ENCODE data around the gene NAMPT. TPM values are rescaled to one million over a fixed set of nuclear protein-coding genes. Genes with fewer than 3 reads are reported as not detected.

The NAMPT gene
- total RNA-seq, 1 experiment from 2014 or later, result 66.0 TPM

GRCh38 chr7:106276513-106276912 is 8.3 kb downstream of the NAMPT start:
- H4K20me1 ChIP-seq (ENCODE audit: low read length), result peaks cover 29% of the 10 kb centered on the region
- H3K27me3 ChIP-seq (ENCODE audit: low read length), result no peaks in the 10 kb centered on the region
- BruUV-seq (replicated peaks), result no TSS peak
- intact Hi-C loops (cut with micrococcal nuclease), result no loop called here
- no peaks in the 10 kb centered on the region for H3K9me3 ChIP-seq (ENCODE audit: low read length)
- DNase-seq, result no peak
- ChIA-PET CTCF (no interaction called here), POLR2A (ENCODE audit: unreplicated experiment) (no interaction called here)
- no peak overlapping the region for H3K4me2 ChIP-seq (ENCODE audit: low read length)
- H3K36me3 ChIP-seq (ENCODE audit: low read depth, low read length), result peaks cover 48% of the 10 kb centered on the region; the same call in 1 of the 2 replicates
- H2AFZ ChIP-seq (ENCODE audit: low read length), result no peak overlapping the region
- ATAC-seq, result no peak
- H3K9me2 ChIP-seq (replicated peaks; ENCODE audit: low read length), result no peaks in the 10 kb centered on the region
- H3K4me1 ChIP-seq (ENCODE audit: insufficient read depth, low read length), result peaks cover 22% of the 10 kb centered on the region
- peaks cover 3% of the 10 kb centered on the region for H3F3A ChIP-seq (ENCODE audit: low read length, unreplicated experiment)
- H3K79me2 ChIP-seq (ENCODE audit: low read length), result peaks cover 55% of the 10 kb centered on the region
- no peak overlapping the region for H3K4me3 ChIP-seq (ENCODE audit: low read length)
- no peak overlapping the region for H3K27ac ChIP-seq (ENCODE audit: low read length)
- TF ChIP-seq, protein P1, sequence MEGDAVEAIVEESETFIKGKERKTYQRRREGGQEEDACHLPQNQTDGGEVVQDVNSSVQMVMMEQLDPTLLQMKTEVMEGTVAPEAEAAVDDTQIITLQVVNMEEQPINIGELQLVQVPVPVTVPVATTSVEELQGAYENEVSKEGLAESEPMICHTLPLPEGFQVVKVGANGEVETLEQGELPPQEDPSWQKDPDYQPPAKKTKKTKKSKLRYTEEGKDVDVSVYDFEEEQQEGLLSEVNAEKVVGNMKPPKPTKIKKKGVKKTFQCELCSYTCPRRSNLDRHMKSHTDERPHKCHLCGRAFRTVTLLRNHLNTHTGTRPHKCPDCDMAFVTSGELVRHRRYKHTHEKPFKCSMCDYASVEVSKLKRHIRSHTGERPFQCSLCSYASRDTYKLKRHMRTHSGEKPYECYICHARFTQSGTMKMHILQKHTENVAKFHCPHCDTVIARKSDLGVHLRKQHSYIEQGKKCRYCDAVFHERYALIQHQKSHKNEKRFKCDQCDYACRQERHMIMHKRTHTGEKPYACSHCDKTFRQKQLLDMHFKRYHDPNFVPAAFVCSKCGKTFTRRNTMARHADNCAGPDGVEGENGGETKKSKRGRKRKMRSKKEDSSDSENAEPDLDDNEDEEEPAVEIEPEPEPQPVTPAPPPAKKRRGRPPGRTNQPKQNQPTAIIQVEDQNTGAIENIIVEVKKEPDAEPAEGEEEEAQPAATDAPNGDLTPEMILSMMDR (conservative IDR thresholded peaks at IDR 0.05; ENCODE audit: low read depth, low read length), result no peak
- TF ChIP-seq EZH2 (IDR thresholded peaks at IDR 0.05; ENCODE audit: low read length, unreplicated experiment) (no peak), EZH2phosphoT487 (IDR thresholded peaks at IDR 0.05; ENCODE audit: borderline replicate concordance, low read length) (no peak)
- no peak overlapping the region for H3K9ac ChIP-seq (ENCODE audit: low read length)

- H3K4me1 ChIP-seq (ENCODE audit: insufficient read depth, low read length), result 0 out of 2 replicates have a peak, but pooled peaks cover under 1% of the 10 kb centered on the region
- H3K27me3 ChIP-seq (ENCODE audit: low read length), result no peaks in the 10 kb centered on the region
- DNase-seq, result no peak
- H4K20me1 ChIP-seq (ENCODE audit: low read length), result peaks cover 3% of the 10 kb centered on the region; the same call in 1 of the 2 replicates
- intact Hi-C loops (cut with micrococcal nuclease), result no loop called here
- H3K9me2 ChIP-seq (replicated peaks; ENCODE audit: low read length), result no peaks in the 10 kb centered on the region
- ChIA-PET CTCF (no interaction called here), POLR2A (ENCODE audit: unreplicated experiment) (interaction anchor here (0.6 kb wide), 1 partner anchor 1767 kb away, joined by 3 read pairs; no protein-coding TSS in a partner anchor)
- H3F3A ChIP-seq (ENCODE audit: low read length, unreplicated experiment), result peaks cover 3% of the 10 kb centered on the region
- no peak overlapping the region for H3K27ac ChIP-seq (ENCODE audit: low read length)
- H3K4me2 ChIP-seq (ENCODE audit: low read length), result no peak overlapping the region
- H3K36me3 ChIP-seq (ENCODE audit: low read depth, low read length), result peaks cover 79% of the 10 kb centered on the region; the same call in 1 of the 2 replicates
- TF ChIP-seq EZH2 (IDR thresholded peaks at IDR 0.05; ENCODE audit: low read length, unreplicated experiment) (no peak), EZH2phosphoT487 (IDR thresholded peaks at IDR 0.05; ENCODE audit: borderline replicate concordance, low read length) (no peak)
- TF ChIP-seq, protein P1 (conservative IDR thresholded peaks at IDR 0.05; ENCODE audit: low read depth, low read length), result no peak
- no peak for ATAC-seq
- BruUV-seq (replicated peaks), result no TSS peak
- H3K9ac ChIP-seq (ENCODE audit: low read length), result no peak overlapping the region
- no peaks in the 10 kb centered on the region for H3K9me3 ChIP-seq (ENCODE audit: low read length)
- peaks cover 22% of the 10 kb centered on the region for H3K79me2 ChIP-seq (ENCODE audit: low read length)
- H3K4me3 ChIP-seq (ENCODE audit: low read length), result no peak overlapping the region
- no peak overlapping the region for H2AFZ ChIP-seq (ENCODE audit: low read length)
Measured at GRCh38 chr7:106273009-106273668, 11.6 kb downstream of the NAMPT start.

Data from PC-3 (cell line).